Posterior vena cava (tissue), 2 donors: ENCODE data around the gene TK1. TPM values are rescaled to one million over a fixed set of nuclear protein-coding genes. Genes with fewer than 3 reads are reported as not detected.
"Not testable (repeated sequence)": the region's sequence is repeated elsewhere in the genome, so short reads cannot be mapped to it uniquely, and the experiment has no call there.

Experiments used
- DNase-seq: peaks from one replicate; pipeline ENCODE4 v3.0.0-alpha.2; 2020; ENCODE audit warnings: low spot score
- intact Hi-C, 2 donors: fragments of 100-400 bp; cut with DNase I; formaldehyde crosslinking; loops; one replicate each; pipeline versions ENCODE4 v1.14.1 to v1.14.2; 2022 to 2023
- long read RNA-seq, 2 donors: library from polyadenylated mRNA; unstranded; transcript quantifications; one replicate each; pipeline ENCODE4 v2.0.0, GENCODE V29; 2020 to 2021
- total RNA-seq, 2 donors: library from RNA; stranded (reverse); fragmentation: NEBNext Ultra II Directional; extraction: Animal tissue kit (Norgen Biotek cat#: 25700); gene quantifications; one replicate each; pipeline ENCODE4 v1.2.1, GENCODE V29; 2021
- donor health status: DM: yes; HTN: yes; CAD: no.
- donor health status: DM: yes; HTN: yes; CAD: no.

The TK1 gene, protein sequence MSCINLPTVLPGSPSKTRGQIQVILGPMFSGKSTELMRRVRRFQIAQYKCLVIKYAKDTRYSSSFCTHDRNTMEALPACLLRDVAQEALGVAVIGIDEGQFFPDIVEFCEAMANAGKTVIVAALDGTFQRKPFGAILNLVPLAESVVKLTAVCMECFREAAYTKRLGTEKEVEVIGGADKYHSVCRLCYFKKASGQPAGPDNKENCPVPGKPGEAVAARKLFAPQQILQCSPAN
- 1 to 10 TPM; 1.1 to 1.4 TPM for total RNA-seq
- long read RNA-seq, donor 1, partial matches to known transcripts, result 0 of 2 reads
- long read RNA-seq, donor 1, other reads (novel, unspliced or antisense), result 0 of 2 reads
- long read RNA-seq, donor 2, transcript TK1-201 (7 exons, 1,628 nt), result major isoform, 15 of 15 reads
- long read RNA-seq, donor 2, partial matches to known transcripts, result 0 of 15 reads
- long read RNA-seq, donor 2, other reads (novel, unspliced or antisense), result 0 of 15 reads

GRCh38 chr17:78186692-78187595, at the start of gene TK1, which contains the start of gene AFMID:
Gene TK1, minus strand, starts transcription at chr17:78187052. Its CDS starts 58 bp downstream, at chr17:78186994.
Gene AFMID, plus strand, starts transcription at chr17:78187362. Its CDS starts 9 bp downstream, at chr17:78187371.
- intact Hi-C loops, result no loop called here
- peak; percentile 99 for DNase-seq

- no peak for DNase-seq
- intact Hi-C loops, result no loop called here
These were observed 49.0 kb upstream of the TK1 start for GRCh38 chr17:78235885-78236284.

GRCh38 chr17:78235022-78235421, 48.2 kb upstream of the TK1 start:
- intact Hi-C loops, DNase-seq: not testable (repeated sequence)

DNA sequence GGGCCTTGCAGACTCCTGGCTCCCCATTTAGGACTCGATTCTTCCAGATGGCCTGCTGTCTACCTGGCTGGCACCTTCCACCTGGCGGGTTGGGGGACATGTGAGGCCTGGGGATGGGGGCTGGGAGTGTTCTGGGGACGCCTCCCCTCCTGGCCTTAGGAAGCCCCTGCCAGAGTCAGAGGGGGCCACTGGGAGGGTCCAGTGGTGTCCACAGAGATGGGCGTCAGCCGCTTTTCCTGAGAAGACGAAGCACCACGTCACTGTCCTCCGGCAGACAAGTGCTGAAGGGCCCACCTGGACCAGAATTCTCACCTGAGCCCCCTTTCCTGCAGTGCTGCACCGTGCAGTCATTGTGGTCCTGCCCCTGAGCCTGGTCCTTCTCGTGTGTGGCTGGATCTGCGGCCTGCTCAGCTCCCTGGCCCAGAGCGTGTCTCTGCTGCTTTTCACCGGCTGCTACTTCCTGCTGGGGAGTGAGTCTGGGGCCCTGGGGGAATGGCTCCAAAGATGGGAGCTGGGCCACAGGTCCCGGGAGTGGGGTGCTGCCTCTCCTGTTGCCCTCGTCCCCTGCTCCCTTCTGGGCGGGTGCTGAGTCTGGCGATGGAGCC, 47.5 kb upstream of the TK1 start:
- intact Hi-C loops, result no loop called here
- DNase-seq, result no peak

- intact Hi-C loops, result no loop called here
- DNase-seq, result no peak
These were observed 46.8 kb upstream of the TK1 start for GRCh38 chr17:78233678-78234077.

GRCh38 chr17:78232859-78233173, 46.0 kb upstream of the TK1 start:
- intact Hi-C loops, result no loop called here
- DNase-seq, result no peak

- no peak for DNase-seq
- intact Hi-C loops, result no loop called here
These were observed 45.4 kb upstream of the TK1 start for GRCh38 chr17:78231991-78232858.

- no peak for DNase-seq
- intact Hi-C loops, result no loop called here
These were observed 44.4 kb upstream of the TK1 start, which contains the start of gene TMEM235 for GRCh38 chr17:78230996-78231935. Gene TMEM235, plus strand, starts transcription at chr17:78231631. Its CDS starts 393 bp downstream, at chr17:78232024.

GRCh38 chr17:78230252-78230962, 43.6 kb upstream of the TK1 start:
- intact Hi-C loops, result no loop called here

DNA sequence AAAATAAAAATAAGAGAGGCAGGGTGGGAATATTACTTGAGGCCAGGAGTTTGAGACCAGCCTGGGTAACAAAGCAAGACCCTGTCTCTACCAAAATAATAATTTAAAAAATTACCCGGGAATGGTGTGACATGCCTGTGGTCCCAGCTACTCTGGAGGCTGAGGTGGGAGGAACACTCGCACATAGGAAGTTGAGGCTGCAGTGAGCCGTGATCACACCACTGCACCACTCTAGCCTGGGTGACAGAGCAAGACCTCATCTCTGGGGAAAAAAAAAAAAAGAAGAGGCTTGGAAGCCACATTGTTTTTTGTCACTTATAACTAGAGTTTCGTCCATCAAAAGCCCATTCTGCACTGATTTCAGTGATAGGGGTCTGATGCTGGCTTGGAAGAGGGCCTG, 41.3 kb upstream of the TK1 start:
- intact Hi-C loops, result no loop called here
- DNase-seq, result no peak

More at GRCh38 chr17:78230252-78230962, 43.6 kb upstream of the TK1 start:
- DNase-seq, result no peak

- DNase-seq, result no peak
- intact Hi-C loops, result no loop called here
These were observed 40.6 kb upstream of the TK1 start for GRCh38 chr17:78227455-78227916.

- intact Hi-C loops, result no loop called here
- no peak for DNase-seq
These were observed 40.1 kb upstream of the TK1 start for GRCh38 chr17:78226759-78227454.

GRCh38 chr17:78226055-78226758, 39.4 kb upstream of the TK1 start:
- DNase-seq, result no peak
- intact Hi-C loops, result no loop called here

- intact Hi-C loops, result no loop called here
These were observed 38.4 kb upstream of the TK1 start for GRCh38 chr17:78225088-78225865.

More at GRCh38 chr17:78225088-78225865, 38.4 kb upstream of the TK1 start:
- no peak for DNase-seq
